ENCODE measurements around the gene ARMC8. TPM values are rescaled to one million over a fixed set of nuclear protein-coding genes. Genes with fewer than 3 reads are reported as not detected.
A peak's percentile ranks its signal among the peaks of the same experiment; 100 is the strongest.

ARMC8 gene
- total and polyA plus RNA-seq, 2 of the 8 experiments (the other 6 are each of a cell fraction or from before 2014, with no cell fraction given) = 47.3 to 58.5 TPM

GRCh38 chr3:138344754-138345153 is 157.7 kb downstream of the ARMC8 start:
- FAIRE-seq = no peak
- no peak overlapping the region for H3K27ac ChIP-seq (ENCODE audit: low read depth, low read length)
- no peak for TF ChIP-seq HDAC6 (IDR thresholded peaks at IDR 0.05; ENCODE audit: low read depth, low read length)
- TF ChIP-seq RBBP5 (IDR thresholded peaks at IDR 0.05; ENCODE audit: borderline replicate concordance, low read depth, low read length) = no peak
- no peak for TF ChIP-seq CBX5 (IDR thresholded peaks at IDR 0.05; ENCODE audit: low read depth, low read length)
- TF ChIP-seq POLR2A (IDR thresholded peaks at IDR 0.05; ENCODE audit: control extremely low read depth in 1 of 2, low read depth in 2 of 2, low read length in 2 of 2) = no peak
- TF ChIP-seq GTF2F1 (IDR thresholded peaks at IDR 0.05; ENCODE audit: borderline replicate concordance, low read depth, low read length) = no peak
- TF ChIP-seq HDAC2 (IDR thresholded peaks at IDR 0.05; ENCODE audit: borderline replicate concordance in 1 of 2, low read depth in 2 of 2, low read length in 2 of 2) = no peak
- no peak for TF ChIP-seq MAFK (IDR thresholded peaks at IDR 0.05; ENCODE audit: low read depth, low read length)
- no peak for TF ChIP-seq TBP (IDR thresholded peaks at IDR 0.05; ENCODE audit: low read depth, low read length)
- no peak for TF ChIP-seq SP4 (IDR thresholded peaks at IDR 0.05; ENCODE audit: low read length)
- TF ChIP-seq NRF1 (IDR thresholded peaks at IDR 0.05; ENCODE audit: low read depth, low read length) = no peak

More at GRCh38 chr3:138344754-138345153, 157.7 kb downstream of the ARMC8 start:
- peaks cover 0 to 6% (median 4%) of the 10 kb centered on the region in 4 experiments; a peak in 3 of 7 replicates for H3K4me1 ChIP-seq (replicated peaks in 1 of 4; ENCODE audit: control insufficient read depth in 3 of 4, insufficient read depth in 4 of 4, low read length in 3 of 4)
- H3K4me3 ChIP-seq (ENCODE audit: extremely low read depth in 1 of 4, insufficient read depth in 2 of 4, low read depth in 3 of 4, low read length in 4 of 4) = no peak overlapping the region
- no peak overlapping the region for H2AFZ ChIP-seq (ENCODE audit: low read length)
- no peak overlapping the region for H4K8ac ChIP-seq (ENCODE audit: extremely low read depth, insufficient read depth, low read length)
- no peaks in the 10 kb centered on the region for H3K79me1 ChIP-seq (ENCODE audit: low read depth, low read length)
- H4K20me1 ChIP-seq (replicated peaks in 1 of 2; ENCODE audit: control insufficient read depth in 1 of 2, insufficient read depth in 2 of 2, low read length in 2 of 2) = no peaks in the 10 kb centered on the region
- no peak overlapping the region for H2AK5ac ChIP-seq (ENCODE audit: low read depth, low read length)
- peak overlapping the region; percentile 52; the same call in 1 of the 2 replicates for H2BK5ac ChIP-seq (ENCODE audit: low read depth, low read length)
- H3K4ac ChIP-seq (replicated peaks; ENCODE audit: insufficient read length, low read depth, low read length) = no peak overlapping the region
- H3K56ac ChIP-seq (replicated peaks; ENCODE audit: insufficient read length, low read depth, low read length) = no peak overlapping the region
- no peak overlapping the region for H2BK120ac ChIP-seq (replicated peaks; ENCODE audit: low read depth, low read length)
- no peak overlapping the region for H3K4me2 ChIP-seq (ENCODE audit: insufficient read depth in 1 of 2, low read depth in 2 of 2, low read length in 2 of 2)
- H3K36me3 ChIP-seq (ENCODE audit: control insufficient read depth in 2 of 4, insufficient read depth in 4 of 4, low read length in 3 of 4) = no peaks in the 10 kb centered on the region
- no peak overlapping the region for H2BK15ac ChIP-seq (ENCODE audit: low read length)
- H4K91ac ChIP-seq (replicated peaks; ENCODE audit: insufficient read length, low read length) = no peak overlapping the region
- no peak overlapping the region for H3K9ac ChIP-seq (replicated peaks in 1 of 4; ENCODE audit: extremely low read depth in 1 of 4, low read depth in 3 of 4, low read length in 3 of 4)
- H4K5ac ChIP-seq (ENCODE audit: insufficient read length, low read depth, low read length) = no peak overlapping the region
- no peaks in the 10 kb centered on the region for H3K9me3 ChIP-seq (ENCODE audit: insufficient read depth in 2 of 2, low read depth in 1 of 2, low read length in 1 of 2)
- H3K23ac ChIP-seq (ENCODE audit: insufficient read length) = no peak overlapping the region
- H3K18ac ChIP-seq (ENCODE audit: extremely low read depth, low read length) = no peak overlapping the region
- WGBS, 2 experiments (ENCODE audit: extremely low coverage in 1 of 2, insufficient coverage in 1 of 2, insufficient read length in 1 of 2, insufficient replicate concordance in 2 of 2, low coverage in 1 of 2, low lambda C conversion rate in 2 of 2, missing lambda C conversion rate in 1 of 2) = 83% methylated on average over 1 of the region's 1 CpG; no CpG with 5 or more reads in 1 of the 2 experiments
- ChIA-PET CTCF (ENCODE audit: partially characterized antibody) (interaction anchor here (0.6 to 8.5 kb wide), 8 partner anchors 8 to 1791 kb away, joined by 3 to 66 read pairs (median 4); no protein-coding TSS in a partner anchor), POLR2A (ENCODE audit: partially characterized antibody) (interaction anchor here (1.2 kb wide), 1 partner anchor 56 kb away, joined by 3 read pairs; no protein-coding TSS in a partner anchor)
- H2BK12ac ChIP-seq (ENCODE audit: low read depth, low read length) = no peak overlapping the region
- H2BK20ac ChIP-seq (ENCODE audit: low read length) = no peak overlapping the region
- H3K79me2 ChIP-seq (ENCODE audit: control insufficient read depth in 1 of 2, insufficient read depth in 2 of 2, low read length in 2 of 2) = no peaks in the 10 kb centered on the region
- H3K23me2 ChIP-seq (ENCODE audit: low read depth, low read length) = peaks cover 2% of the 10 kb centered on the region; the same call in 1 of the 2 replicates
- no peak for DNase-seq (ENCODE audit: low read depth in 1 of 2, low spot score in 2 of 2)
- H3K27me3 ChIP-seq (replicated peaks in 1 of 4; ENCODE audit: control insufficient read depth in 3 of 4, extremely low read depth in 1 of 4, insufficient read depth in 3 of 4, low read length in 3 of 4) = peaks cover 0 to 13% (median 4%) of the 10 kb centered on the region in 4 experiments; a peak in 3 of 7 replicates
- no peak overlapping the region for H3K14ac ChIP-seq (ENCODE audit: insufficient read length)

All from H1 (cell line).